Gastroesophageal sphincter (tissue), 4 donors: ENCODE measurements around the gene LIMK1. TPM values are rescaled to one million over a fixed set of nuclear protein-coding genes. Genes with fewer than 3 reads are reported as not detected.

Experiments used
- ATAC-seq: fragments of 150-250 bp; one replicate; pipeline ENCODE4 v1.9.1; 2016; ENCODE audit warnings: mild to moderate bottlenecking, moderate library complexity
- H3K27ac ChIP-seq, 4 donors: fragments of 200-600 bp; sonication (generic) in 3 of 4; 1 replicate in 3 of 4; 2 replicates in 1 of 4; pipeline ENCODE4 v1.5.1; 2016 to 2019
- H3K27me3 ChIP-seq: fragments of 200-600 bp; sonication (generic); one replicate; pipeline ENCODE4 v1.5.1; 2019
- H3K36me3 ChIP-seq, 2 donors: fragments of 200-600 bp; sonication (generic); one replicate each; pipeline ENCODE4 v1.5.1; 2019; ENCODE audit warnings: control low read depth in 1 of 2
- H3K4me1 ChIP-seq, 3 donors: fragments of 200-600 bp; sonication (generic); 1 replicate in 2 of 3; 2 replicates in 1 of 3; pipeline ENCODE4 v1.5.1; 2016 to 2019; ENCODE audit warnings: control low read depth in 2 of 3
- H3K4me3 ChIP-seq, 2 donors: fragments of 200-600 bp; sonication (generic); one replicate each; pipeline ENCODE4 v1.5.1; 2019; ENCODE audit warnings: mild to moderate bottlenecking in 1 of 2, moderate library complexity in 1 of 2
- H3K9me3 ChIP-seq, 3 donors: fragments of 200-600 bp; sonication (generic); one replicate each; pipeline ENCODE4 v1.5.1; 2017 to 2019; ENCODE audit warnings: control low read depth in 2 of 3
- CTCF ChIP-seq, 4 experiments: fragments of 200-600 bp in 2 of 4; fragments of 450-650 bp in 2 of 4; sonication (generic) in 1 of 4; IDR thresholded peaks; one replicate each; pipeline ENCODE4 v1.5.1; 2017 to 2019; ENCODE audit warnings: antibody characterized with exemption in 4 of 4, mild to moderate bottlenecking in 2 of 4, moderate library complexity in 2 of 4
- EP300 ChIP-seq: sonication (generic); formaldehyde crosslinking; IDR thresholded peaks from one replicate; pipeline ENCODE4 v1.6.1; 2017; ENCODE audit warnings: antibody characterized with exemption, mild to moderate bottlenecking
- POLR2A ChIP-seq, 2 donors: fragments of 450-650 bp; IDR thresholded peaks; one replicate each; pipeline ENCODE4 v1.6.1; 2017; ENCODE audit warnings: antibody characterized with exemption in 2 of 2, mild to moderate bottlenecking in 2 of 2, moderate library complexity in 1 of 2
- POLR2AphosphoS5 ChIP-seq: sonication (generic); formaldehyde crosslinking; IDR thresholded peaks from one replicate; pipeline ENCODE4 v1.6.1; 2017; ENCODE audit warnings: antibody characterized with exemption
- WGBS, 2 donors: methylation state at CpG; one replicate each; pipeline ENCODE4 v1.1.5; 2018; ENCODE audit warnings: low coverage in 1 of 2; 5-methylcytosine and 5-hydroxymethylcytosine counted together
- total RNA-seq, 4 donors: library from RNA; depleted of rRNA; stranded (reverse); fragments of >200 nt; gene quantifications; one replicate each; pipeline ENCODE4 v1.1.0, GENCODE V29; 2016

Gene LIMK1
- total RNA-seq, 4 donors from 2014 or later, result 7.2 to 20.6 (median 13.2) TPM

- ATAC-seq, result no peak
- WGBS, 2 donors, result 78% methylated on average over 4 of the region's 16 CpGs; no CpG with 5 or more reads in 1 of the 2 donors
- TF ChIP-seq EP300 (no peak), POLR2A (IDR thresholded peaks at IDR 0.05) (no peak), CTCF (IDR thresholded peaks at IDR 0.05) (no peak), POLR2AphosphoS5 (no peak)
- Histone ChIP-seq H3K36me3 (peaks cover 0 to 100% of the 10 kb centered on the region in 2 donors), H3K9me3 (no peaks in the 10 kb centered on the region), H3K27me3 (no peaks in the 10 kb centered on the region), H3K4me3 (no peak overlapping the region), H3K4me1 (no peaks in the 10 kb centered on the region), H3K27ac (peak overlapping the region in 3 of 4 donors; percentile 14 to 15 (median 14))
These were observed 31.8 kb upstream of the LIMK1 start for GRCh38 chr7:74051629-74052410.

- Histone ChIP-seq H3K4me3 (no peak overlapping the region), H3K36me3 (peaks cover 0 to 100% of the 10 kb centered on the region in 2 donors), H3K4me1 (no peaks in the 10 kb centered on the region), H3K27me3 (no peaks in the 10 kb centered on the region), H3K9me3 (no peaks in the 10 kb centered on the region), H3K27ac (no peak overlapping the region)
- TF ChIP-seq POLR2AphosphoS5 (no peak), CTCF (IDR thresholded peaks at IDR 0.05) (no peak), EP300 (no peak), POLR2A (IDR thresholded peaks at IDR 0.05) (no peak)
- WGBS, 2 donors, result 73% methylated on average over 1 of the region's 1 CpG; no CpG with 5 or more reads in 1 of the 2 donors
- ATAC-seq, result no peak
These were observed 31.0 kb upstream of the LIMK1 start for GRCh38 chr7:74052628-74053027.

GRCh38 chr7:74053589-74054186 is 29.9 kb upstream of the LIMK1 start:
- H3K27ac ChIP-seq, result no peak overlapping the region
- no peak overlapping the region for H3K4me3 ChIP-seq
- peaks cover 0 to 5% (median 0%) of the 10 kb centered on the region in 3 donors for H3K4me1 ChIP-seq
- H3K36me3 ChIP-seq, result peaks cover 0 to 100% of the 10 kb centered on the region in 2 donors
- no peak for ATAC-seq
- no peaks in the 10 kb centered on the region for H3K27me3 ChIP-seq
- no peak for TF ChIP-seq EP300
- H3K9me3 ChIP-seq, result no peaks in the 10 kb centered on the region
- 83 to 86% methylated on average over 2 to 3 of the region's 3 CpGs for WGBS, 2 donors

- Histone ChIP-seq H3K27ac (peak overlapping the region in 2 of 4 donors; percentile 7 to 29), H3K27me3 (no peaks in the 10 kb centered on the region), H3K36me3 (peaks cover 0 to 100% of the 10 kb centered on the region in 2 donors), H3K4me3 (no peak overlapping the region), H3K4me1 (peaks cover 0 to 31% (median 0%) of the 10 kb centered on the region in 3 donors), H3K9me3 (no peaks in the 10 kb centered on the region)
- TF ChIP-seq EP300 (no peak), CTCF (IDR thresholded peaks at IDR 0.05) (no peak), POLR2AphosphoS5 (no peak), POLR2A (IDR thresholded peaks at IDR 0.05) (no peak)
- ATAC-seq, result no peak
- 80 to 82% methylated on average over 2 to 8 of the region's 26 CpGs for WGBS, 2 donors
These were observed 27.3 kb upstream of the LIMK1 start for GRCh38 chr7:74056096-74056915.

- WGBS, 2 donors, result 83 to 89% methylated on average over 3 to 4 of the region's 11 CpGs
These were observed 26.2 kb upstream of the LIMK1 start for GRCh38 chr7:74057216-74057925.

More at GRCh38 chr7:74057216-74057925, 26.2 kb upstream of the LIMK1 start:
- H3K36me3 ChIP-seq, result peaks cover 0 to 94% of the 10 kb centered on the region in 2 donors
- H3K4me3 ChIP-seq, result no peak overlapping the region
- H3K27ac ChIP-seq, result peak overlapping the region in 3 of 4 donors; percentile 25 to 46 (median 29)
- H3K27me3 ChIP-seq, result no peaks in the 10 kb centered on the region
- peaks cover 0 to 42% (median 4%) of the 10 kb centered on the region in 3 donors for H3K4me1 ChIP-seq
- TF ChIP-seq POLR2AphosphoS5, result no peak
- ATAC-seq, result no peak
- no peaks in the 10 kb centered on the region for H3K9me3 ChIP-seq
